Measurements from ENCODE around the gene NFIC. TPM values are rescaled to one million over a fixed set of nuclear protein-coding genes. Genes with fewer than 3 reads are reported as not detected.
"Not testable (repeated sequence)": the region's sequence is repeated elsewhere in the genome, so short reads cannot be mapped to it uniquely, and the experiment has no call there.

Gene NFIC
- total RNA-seq, 2 experiments from 2014 or later: 11.9 to 12.8 TPM

DNA sequence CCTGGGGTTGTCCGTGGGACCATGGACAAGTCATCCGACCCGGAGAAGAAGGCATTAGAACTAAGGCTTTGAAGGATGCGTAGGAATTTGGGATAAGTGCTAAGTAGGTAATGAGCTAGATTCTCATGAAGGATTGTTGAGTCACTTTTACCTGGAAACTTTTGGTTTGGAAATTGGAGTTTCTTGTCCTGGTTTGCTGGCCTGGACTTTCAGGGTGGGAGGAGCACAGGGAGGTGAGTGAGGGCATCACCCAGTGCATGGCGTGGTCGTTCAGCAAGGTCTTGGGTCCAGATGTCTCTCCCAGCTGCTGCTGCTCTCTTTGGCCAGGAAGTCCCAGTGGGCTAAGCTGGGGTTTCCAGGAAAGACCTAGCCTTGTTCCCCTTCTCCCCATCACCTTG, 7.6 kb downstream of the NFIC start:
- DNase-seq: no peak
- H3K36me3 Mint-ChIP-seq (ENCODE audit: low read depth): peaks cover 6% of the 10 kb centered on the region
- no peak overlapping the region for H3K27ac Mint-ChIP-seq
- CTCF ChIA-PET: interaction anchor here (0.7 kb wide), 1 partner anchor 127 kb away, joined by 4 read pairs; no protein-coding TSS in a partner anchor
- peaks cover 23% of the 10 kb centered on the region for H3K4me1 Mint-ChIP-seq (ENCODE audit: low read depth)
- no peaks in the 10 kb centered on the region for H3K9me3 Mint-ChIP-seq
- no peaks in the 10 kb centered on the region for H3K27me3 Mint-ChIP-seq (ENCODE audit: low read depth)
- intact Hi-C loops (cut with micrococcal nuclease): no loop called here
- H3K4me3 Mint-ChIP-seq: no peak overlapping the region

DNA sequence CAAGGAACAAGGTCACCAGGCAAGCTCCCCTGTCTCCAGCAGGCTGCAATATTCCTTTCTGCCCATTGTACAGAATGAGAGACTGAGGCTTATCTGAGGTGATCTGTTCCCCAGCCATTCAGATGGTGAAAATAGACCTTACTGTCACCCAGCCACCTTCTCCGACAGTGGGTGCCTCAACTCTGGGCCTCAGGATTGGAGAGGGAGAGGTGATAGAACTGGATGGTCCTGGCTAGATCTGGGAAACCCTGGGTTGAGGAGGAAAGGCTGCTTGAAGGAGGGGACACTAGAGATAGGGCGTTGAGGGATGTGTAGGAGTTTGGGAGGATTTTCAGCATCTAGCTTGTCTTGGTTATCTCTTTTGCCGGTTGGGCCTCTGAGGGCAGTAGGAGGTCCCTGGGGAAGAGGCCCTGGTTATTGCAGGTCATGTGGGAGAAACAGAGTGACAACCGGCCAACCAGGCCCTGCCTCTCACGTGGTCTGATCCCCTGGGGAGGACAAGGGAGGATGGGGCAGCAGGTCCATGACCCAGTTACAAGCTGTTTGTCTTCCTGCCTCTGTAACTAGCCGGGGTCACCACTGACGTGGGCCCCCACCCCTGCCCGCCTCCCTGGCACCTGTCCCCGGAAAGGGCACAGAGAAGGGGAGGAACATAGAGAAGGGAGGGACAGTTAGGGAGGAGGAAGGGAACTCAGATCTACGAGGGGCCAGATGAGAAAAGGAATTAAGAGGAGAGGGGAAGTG, 8.2 kb downstream of the NFIC start:
- H3K36me3 Mint-ChIP-seq (ENCODE audit: low read depth): peaks cover 6% of the 10 kb centered on the region
- H3K4me3 Mint-ChIP-seq: no peak overlapping the region
- no peaks in the 10 kb centered on the region for H3K9me3 Mint-ChIP-seq
- intact Hi-C loops (cut with micrococcal nuclease): no loop called here
- no peaks in the 10 kb centered on the region for H3K27me3 Mint-ChIP-seq (ENCODE audit: low read depth)
- CTCF ChIA-PET: interaction anchor here (0.7 kb wide), 1 partner anchor 126 kb away, joined by 4 read pairs; no protein-coding TSS in a partner anchor
- DNase-seq: no peak
- H3K4me1 Mint-ChIP-seq (ENCODE audit: low read depth): peaks cover 19% of the 10 kb centered on the region
- no peak overlapping the region for H3K27ac Mint-ChIP-seq

DNA sequence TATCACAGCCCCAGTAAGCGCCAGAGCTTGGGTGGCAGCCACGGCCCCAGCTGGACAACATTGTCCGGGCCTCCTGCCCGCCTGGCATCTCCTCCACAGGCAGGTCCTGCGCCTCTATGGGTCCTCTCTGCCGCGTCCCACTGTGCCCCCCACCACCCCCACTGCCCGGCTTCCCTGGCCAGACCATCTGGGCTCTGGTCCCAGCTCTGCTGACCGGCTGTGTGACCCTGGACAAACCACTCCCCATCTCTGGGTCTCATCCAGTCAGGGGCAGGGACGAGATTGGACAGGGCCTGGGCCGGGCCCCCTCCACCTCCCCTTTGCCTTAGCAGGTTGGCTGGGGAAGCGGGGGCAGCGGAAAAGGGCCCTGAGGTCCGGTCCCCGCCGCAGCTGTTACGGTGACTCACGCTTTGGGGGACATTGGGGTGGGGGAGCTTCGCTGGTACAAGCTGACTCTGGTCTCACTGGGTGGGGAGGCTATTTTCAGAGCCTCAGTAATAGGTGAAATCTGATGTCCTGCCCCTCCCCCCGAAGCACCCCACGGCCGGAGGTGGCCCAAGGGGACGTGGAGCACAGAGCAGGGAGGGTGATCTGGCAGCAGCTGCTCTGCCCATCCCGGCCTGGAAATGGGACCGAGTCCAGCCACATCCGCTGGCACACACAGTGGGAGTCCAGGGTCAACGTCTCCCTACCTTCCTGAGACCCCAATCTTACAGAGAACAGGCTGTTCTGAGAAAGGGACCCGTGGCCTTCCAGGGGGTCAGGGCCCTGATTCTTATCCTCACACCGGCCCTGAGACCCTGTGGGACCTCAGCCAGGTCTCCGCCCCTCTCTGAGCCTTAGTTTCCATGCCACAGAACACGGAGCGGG, 9.1 kb downstream of the NFIC start:
- intact Hi-C loops (cut with micrococcal nuclease): no loop called here

DNA sequence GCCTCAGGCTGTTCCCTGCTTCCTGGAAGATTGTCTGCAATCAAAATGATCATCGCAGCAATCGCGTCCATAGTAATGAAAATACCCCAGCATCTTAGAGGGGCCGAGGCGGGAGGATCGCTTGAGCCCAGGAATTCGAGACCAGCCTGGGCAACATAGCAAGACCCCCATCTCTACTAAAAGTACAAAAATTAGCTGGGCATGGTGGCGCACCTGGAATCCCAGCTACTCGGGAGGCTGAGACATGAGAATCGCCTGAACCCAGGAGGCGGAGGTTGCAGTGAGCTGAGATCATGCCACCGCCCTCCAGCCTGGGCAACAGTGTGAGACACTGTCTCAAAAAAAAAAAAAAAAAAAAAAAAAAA, 9.7 kb downstream of the NFIC start:
- DNase-seq; intact Hi-C loops (cut with micrococcal nuclease); H3K27me3 Mint-ChIP-seq (ENCODE audit: low read depth); H3K9me3 Mint-ChIP-seq; H3K27ac Mint-ChIP-seq; CTCF ChIA-PET; H3K4me1 Mint-ChIP-seq (ENCODE audit: low read depth); H3K36me3 Mint-ChIP-seq (ENCODE audit: low read depth); H3K4me3 Mint-ChIP-seq: not testable (repeated sequence)

More for the DNA sequence above, 9.1 kb downstream of the NFIC start:
- no peak for DNase-seq
- H3K4me1 Mint-ChIP-seq (ENCODE audit: low read depth): peaks cover 12% of the 10 kb centered on the region
- H3K4me3 Mint-ChIP-seq: no peak overlapping the region
- H3K27ac Mint-ChIP-seq: no peak overlapping the region
- CTCF ChIA-PET: no interaction called here
- H3K9me3 Mint-ChIP-seq: no peaks in the 10 kb centered on the region
- no peaks in the 10 kb centered on the region for H3K27me3 Mint-ChIP-seq (ENCODE audit: low read depth)
- H3K36me3 Mint-ChIP-seq (ENCODE audit: low read depth): peaks cover 6% of the 10 kb centered on the region

DNA sequence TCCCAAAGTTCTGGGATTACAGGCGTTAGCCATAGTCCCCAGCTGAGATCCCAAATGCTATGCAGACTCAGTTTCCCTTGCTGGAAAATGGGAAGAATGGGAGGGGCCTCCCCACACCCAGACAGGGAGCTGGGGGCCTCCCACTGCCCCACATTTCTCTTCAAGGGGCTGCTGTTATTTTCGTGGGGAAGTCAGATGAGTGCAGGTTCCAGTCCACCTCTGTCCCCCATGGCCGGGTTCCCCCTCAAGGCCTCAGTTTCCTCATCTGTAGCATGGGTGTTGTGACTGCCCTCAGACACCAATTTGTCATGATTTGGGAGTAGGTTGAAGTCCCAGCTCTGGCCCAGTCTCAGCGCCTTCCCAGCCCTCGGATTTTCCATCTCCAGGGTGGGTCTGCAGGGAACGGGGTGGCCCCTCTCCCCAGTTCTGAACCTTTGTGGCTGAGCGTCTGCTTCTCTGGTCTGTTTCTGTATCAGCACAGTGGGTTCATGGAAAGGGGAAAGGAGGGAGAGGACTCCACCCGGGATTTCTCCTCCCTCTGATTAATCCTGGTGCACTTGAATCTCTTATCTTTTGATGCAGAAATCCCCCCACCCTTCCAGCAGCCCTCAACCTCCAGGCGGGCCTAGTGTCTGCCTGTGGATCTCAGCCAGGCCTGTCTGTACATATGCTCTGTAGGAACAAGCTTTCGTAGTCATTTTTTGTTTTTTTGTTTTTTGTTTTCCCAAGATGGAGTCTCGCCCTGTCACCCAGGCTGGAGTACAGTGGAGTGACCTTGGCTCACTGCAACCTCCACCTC, 12.2 kb downstream of the NFIC start:
- intact Hi-C loops (cut with micrococcal nuclease): no loop called here
- H3K27me3 Mint-ChIP-seq (ENCODE audit: low read depth): no peaks in the 10 kb centered on the region
- H3K4me1 Mint-ChIP-seq (ENCODE audit: low read depth): peaks cover 5% of the 10 kb centered on the region
- no peak for DNase-seq
- CTCF ChIA-PET: interaction anchor here (1.1 kb wide), 1 partner anchor 73 kb away, joined by 5 read pairs; no protein-coding TSS in a partner anchor
- no peaks in the 10 kb centered on the region for H3K9me3 Mint-ChIP-seq
- no peak overlapping the region for H3K4me3 Mint-ChIP-seq
- no peak overlapping the region for H3K27ac Mint-ChIP-seq
- peaks cover 13% of the 10 kb centered on the region for H3K36me3 Mint-ChIP-seq (ENCODE audit: low read depth)

DNA sequence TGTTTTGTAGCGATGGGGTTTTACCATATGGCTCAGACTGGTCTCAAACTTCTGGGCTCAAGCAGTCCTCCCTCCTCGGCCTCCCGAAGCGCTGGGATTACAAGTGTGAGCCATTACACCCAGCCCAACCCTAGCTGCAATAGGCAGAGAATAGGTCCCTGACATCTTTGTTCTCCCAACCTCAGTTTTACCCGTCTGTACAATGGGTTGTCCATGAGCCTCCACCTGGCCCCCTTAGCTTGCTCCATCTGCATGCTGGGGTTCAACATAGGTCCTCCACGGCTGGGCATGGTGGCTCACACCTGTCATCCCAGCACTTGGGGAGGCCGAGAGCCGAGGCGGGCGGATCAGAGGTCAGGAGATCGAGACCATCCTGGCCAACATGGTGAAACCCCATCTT, 14.4 kb downstream of the NFIC start:
- intact Hi-C loops (cut with micrococcal nuclease): no loop called here
- Mint-ChIP-seq H3K4me3 (no peak overlapping the region), H3K27me3 (ENCODE audit: low read depth) (no peaks in the 10 kb centered on the region), H3K9me3 (no peaks in the 10 kb centered on the region), H3K4me1 (ENCODE audit: low read depth) (peaks cover 5% of the 10 kb centered on the region), H3K27ac (no peak overlapping the region), H3K36me3 (ENCODE audit: low read depth) (peaks cover 7% of the 10 kb centered on the region)
- CTCF ChIA-PET: interaction anchor here (0.6 to 1.1 kb wide), 2 partner anchors 49 to 90 kb away, joined by 3 to 6 read pairs; no protein-coding TSS in a partner anchor
- no peak for DNase-seq

DNA sequence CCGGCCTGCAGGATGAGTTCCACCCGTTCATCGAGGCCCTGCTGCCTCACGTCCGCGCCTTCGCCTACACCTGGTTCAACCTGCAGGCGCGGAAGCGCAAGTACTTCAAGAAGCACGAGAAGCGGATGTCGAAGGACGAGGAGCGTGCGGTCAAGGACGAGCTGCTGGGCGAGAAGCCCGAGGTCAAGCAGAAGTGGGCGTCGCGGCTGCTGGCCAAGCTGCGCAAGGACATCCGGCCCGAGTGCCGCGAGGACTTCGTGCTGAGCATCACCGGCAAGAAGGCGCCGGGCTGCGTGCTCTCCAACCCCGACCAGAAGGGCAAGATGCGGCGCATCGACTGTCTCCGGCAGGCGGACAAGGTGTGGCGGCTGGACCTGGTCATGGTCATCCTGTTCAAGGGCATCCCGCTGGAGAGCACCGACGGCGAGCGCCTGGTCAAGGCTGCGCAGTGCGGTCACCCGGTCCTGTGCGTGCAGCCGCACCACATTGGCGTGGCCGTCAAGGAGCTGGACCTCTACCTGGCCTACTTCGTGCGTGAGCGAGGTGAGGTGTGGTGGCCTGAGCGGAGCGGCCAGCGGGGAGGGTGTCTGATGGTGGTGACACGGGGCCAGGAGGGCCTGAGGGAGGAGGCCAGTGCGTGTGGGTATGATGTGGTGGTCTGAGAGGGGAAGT, 15.5 kb downstream of the NFIC start:
- no peaks in the 10 kb centered on the region for H3K9me3 Mint-ChIP-seq
- peaks cover 5% of the 10 kb centered on the region for H3K4me1 Mint-ChIP-seq (ENCODE audit: low read depth)
- H3K27ac Mint-ChIP-seq: no peak overlapping the region
- CTCF ChIA-PET: interaction anchor here (0.6 kb wide), 1 partner anchor 215 kb away, joined by 3 read pairs; no protein-coding TSS in a partner anchor
- no peak overlapping the region for H3K4me3 Mint-ChIP-seq
- H3K36me3 Mint-ChIP-seq (ENCODE audit: low read depth): peaks cover 7% of the 10 kb centered on the region
- no peaks in the 10 kb centered on the region for H3K27me3 Mint-ChIP-seq (ENCODE audit: low read depth)
- intact Hi-C loops (cut with micrococcal nuclease): no loop called here
- no peak for DNase-seq

DNA sequence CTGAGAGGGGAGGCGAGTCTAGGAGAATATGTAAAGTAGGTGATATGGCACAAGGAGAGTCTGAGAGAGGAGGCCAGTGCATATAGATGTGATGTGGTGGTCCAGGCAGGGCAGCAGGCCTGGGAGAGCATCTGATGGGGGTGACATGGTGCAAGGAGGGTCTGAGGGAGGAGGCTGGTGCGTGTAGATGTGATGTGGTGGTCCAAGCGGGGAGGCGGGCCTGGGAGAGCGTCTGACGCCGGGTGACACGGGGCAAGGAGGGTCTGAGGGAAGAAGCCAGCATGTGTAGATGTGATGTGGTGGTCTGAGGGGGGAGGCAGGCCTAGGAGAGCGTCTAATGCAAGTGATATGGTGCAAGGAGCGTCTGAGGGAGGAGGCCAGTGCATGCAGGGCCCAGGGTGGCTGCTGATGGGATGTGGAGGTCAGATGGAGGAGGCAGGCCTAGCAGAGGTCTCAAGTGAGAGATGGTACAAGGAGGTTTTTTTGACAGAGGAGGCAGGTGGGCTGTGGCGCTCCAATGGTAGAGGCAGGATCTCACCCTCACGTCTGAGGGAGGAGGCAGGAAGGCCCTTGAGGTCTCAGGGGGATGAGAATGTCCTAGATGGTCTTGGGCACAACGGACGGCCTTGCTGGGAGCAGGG, 16.2 kb downstream of the NFIC start:
- no peak overlapping the region for H3K4me3 Mint-ChIP-seq
- DNase-seq: no peak
- CTCF ChIA-PET: no interaction called here
- intact Hi-C loops (cut with micrococcal nuclease): no loop called here
- no peak overlapping the region for H3K27ac Mint-ChIP-seq
- no peaks in the 10 kb centered on the region for H3K9me3 Mint-ChIP-seq
- H3K36me3 Mint-ChIP-seq (ENCODE audit: low read depth): peaks cover 7% of the 10 kb centered on the region
- H3K27me3 Mint-ChIP-seq (ENCODE audit: low read depth): no peaks in the 10 kb centered on the region
- H3K4me1 Mint-ChIP-seq (ENCODE audit: low read depth): peaks cover 5% of the 10 kb centered on the region

DNA sequence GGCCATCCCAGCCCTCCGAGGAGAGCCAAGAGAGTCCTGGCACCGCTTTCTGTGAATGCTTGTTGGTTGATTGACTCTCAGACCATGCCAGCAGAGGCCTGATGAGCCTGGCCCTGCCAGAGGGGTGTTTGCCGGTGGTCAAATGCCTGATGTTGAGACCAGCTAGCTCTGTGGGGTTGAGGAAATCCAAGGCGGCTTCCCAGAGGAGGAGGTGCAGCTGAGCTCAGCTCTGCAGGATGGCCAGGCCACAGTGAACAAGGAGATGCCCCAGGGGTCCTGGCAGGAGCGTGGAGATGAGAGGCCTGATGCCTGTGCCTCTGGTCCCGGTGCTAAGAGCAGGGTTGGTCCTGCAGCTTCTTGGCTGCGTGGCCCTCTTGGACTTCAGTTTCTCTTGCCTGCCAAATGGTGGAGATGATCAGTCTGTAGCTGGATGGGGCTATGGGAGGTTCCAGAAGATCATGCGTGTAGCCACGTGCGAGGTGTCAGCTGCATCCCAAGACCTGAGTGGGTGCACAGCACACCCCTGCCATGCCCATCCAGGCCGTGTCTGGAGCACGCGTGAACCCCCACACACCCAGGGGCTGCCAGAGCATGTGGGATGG, 16.8 kb downstream of the NFIC start:
- no peak for DNase-seq
- CTCF ChIA-PET: no interaction called here
- H3K4me3 Mint-ChIP-seq: no peak overlapping the region
- H3K4me1 Mint-ChIP-seq (ENCODE audit: low read depth): peaks cover 5% of the 10 kb centered on the region
- no peak overlapping the region for H3K27ac Mint-ChIP-seq
- peaks cover 7% of the 10 kb centered on the region for H3K36me3 Mint-ChIP-seq (ENCODE audit: low read depth)
- H3K27me3 Mint-ChIP-seq (ENCODE audit: low read depth): no peaks in the 10 kb centered on the region
- no peaks in the 10 kb centered on the region for H3K9me3 Mint-ChIP-seq
- intact Hi-C loops (cut with micrococcal nuclease): no loop called here

DNA sequence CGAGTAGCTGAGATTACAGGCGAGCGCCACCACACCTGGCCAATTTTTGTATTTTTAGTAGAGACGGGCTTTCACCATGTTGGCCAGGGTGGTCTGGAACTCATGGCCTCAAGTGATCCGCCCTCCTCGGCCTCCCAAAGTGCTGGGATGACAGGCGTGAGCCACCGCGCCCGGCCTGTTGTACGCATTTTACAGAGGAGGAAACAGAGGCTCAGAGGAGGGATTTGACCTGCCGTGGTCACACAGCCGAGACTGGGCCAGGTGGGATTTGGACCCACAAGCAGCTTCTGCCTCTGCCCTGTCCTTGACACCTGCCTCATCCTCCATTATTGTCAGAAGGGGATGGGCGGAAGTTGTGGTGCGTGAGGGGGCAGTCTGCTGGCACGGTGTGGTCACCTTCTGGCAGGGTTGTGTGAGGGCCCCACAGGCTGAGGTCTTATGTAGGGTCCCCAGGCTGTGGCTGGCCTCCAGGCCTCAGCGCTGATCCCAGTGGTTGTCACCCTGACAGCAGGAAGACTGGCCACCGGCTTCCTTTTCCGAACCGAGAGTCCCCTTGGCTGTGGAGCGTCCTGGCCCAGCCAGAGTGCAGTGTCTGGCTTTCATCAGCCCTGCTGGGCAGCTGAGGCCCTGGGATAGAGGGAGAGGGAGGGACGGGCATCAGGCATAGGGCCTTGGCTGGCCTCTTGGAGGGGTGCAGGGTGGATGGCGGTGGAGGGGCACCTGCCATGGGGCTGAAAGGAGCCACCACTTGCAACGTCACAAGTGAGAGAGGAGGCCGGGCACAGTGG, 20.3 kb downstream of the NFIC start:
- DNase-seq: no peak
- Mint-ChIP-seq H3K9me3 (no peaks in the 10 kb centered on the region), H3K27me3 (ENCODE audit: low read depth) (no peaks in the 10 kb centered on the region), H3K27ac (no peak overlapping the region), H3K36me3 (ENCODE audit: low read depth) (peaks cover 7% of the 10 kb centered on the region), H3K4me1 (ENCODE audit: low read depth) (peaks cover 5% of the 10 kb centered on the region), H3K4me3 (no peak overlapping the region)
- intact Hi-C loops (cut with micrococcal nuclease): no loop called here
- CTCF ChIA-PET: no interaction called here
